ENCODE results near the gene COL18A1. TPM values are rescaled to one million over a fixed set of nuclear protein-coding genes. Genes with fewer than 3 reads are reported as not detected.

COL18A1 gene
- total RNA-seq, 1 donor from 2014 or later, result 535 TPM

DNA sequence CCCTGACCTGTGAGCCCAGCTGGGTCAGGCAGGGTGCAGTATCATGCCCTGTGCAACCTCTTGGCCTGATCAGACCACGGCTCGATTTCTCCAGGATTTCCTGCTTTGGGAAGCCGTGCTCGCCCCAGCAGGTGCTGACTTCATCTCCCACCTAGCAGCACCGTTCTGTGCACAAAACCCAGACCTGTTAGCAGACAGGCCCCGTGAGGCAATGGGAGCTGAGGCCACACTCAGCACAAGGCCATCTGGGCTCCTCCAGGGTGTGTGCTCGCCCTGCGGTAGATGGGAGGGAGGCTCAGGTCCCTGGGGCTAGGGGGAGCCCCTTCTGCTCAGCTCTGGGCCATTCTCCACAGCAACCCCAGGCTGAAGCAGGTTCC lies 107.6 kb downstream of the COL18A1 start:
- no peak for DNase-seq (ENCODE audit: low read depth)
- no peak overlapping the region for H3K4me3 ChIP-seq (ENCODE audit: low read depth, low read length)
- TF ChIP-seq, protein P1, sequence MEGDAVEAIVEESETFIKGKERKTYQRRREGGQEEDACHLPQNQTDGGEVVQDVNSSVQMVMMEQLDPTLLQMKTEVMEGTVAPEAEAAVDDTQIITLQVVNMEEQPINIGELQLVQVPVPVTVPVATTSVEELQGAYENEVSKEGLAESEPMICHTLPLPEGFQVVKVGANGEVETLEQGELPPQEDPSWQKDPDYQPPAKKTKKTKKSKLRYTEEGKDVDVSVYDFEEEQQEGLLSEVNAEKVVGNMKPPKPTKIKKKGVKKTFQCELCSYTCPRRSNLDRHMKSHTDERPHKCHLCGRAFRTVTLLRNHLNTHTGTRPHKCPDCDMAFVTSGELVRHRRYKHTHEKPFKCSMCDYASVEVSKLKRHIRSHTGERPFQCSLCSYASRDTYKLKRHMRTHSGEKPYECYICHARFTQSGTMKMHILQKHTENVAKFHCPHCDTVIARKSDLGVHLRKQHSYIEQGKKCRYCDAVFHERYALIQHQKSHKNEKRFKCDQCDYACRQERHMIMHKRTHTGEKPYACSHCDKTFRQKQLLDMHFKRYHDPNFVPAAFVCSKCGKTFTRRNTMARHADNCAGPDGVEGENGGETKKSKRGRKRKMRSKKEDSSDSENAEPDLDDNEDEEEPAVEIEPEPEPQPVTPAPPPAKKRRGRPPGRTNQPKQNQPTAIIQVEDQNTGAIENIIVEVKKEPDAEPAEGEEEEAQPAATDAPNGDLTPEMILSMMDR (conservative IDR thresholded peaks at IDR 0.05; ENCODE audit: low read depth, low read length), result no peak

DNA sequence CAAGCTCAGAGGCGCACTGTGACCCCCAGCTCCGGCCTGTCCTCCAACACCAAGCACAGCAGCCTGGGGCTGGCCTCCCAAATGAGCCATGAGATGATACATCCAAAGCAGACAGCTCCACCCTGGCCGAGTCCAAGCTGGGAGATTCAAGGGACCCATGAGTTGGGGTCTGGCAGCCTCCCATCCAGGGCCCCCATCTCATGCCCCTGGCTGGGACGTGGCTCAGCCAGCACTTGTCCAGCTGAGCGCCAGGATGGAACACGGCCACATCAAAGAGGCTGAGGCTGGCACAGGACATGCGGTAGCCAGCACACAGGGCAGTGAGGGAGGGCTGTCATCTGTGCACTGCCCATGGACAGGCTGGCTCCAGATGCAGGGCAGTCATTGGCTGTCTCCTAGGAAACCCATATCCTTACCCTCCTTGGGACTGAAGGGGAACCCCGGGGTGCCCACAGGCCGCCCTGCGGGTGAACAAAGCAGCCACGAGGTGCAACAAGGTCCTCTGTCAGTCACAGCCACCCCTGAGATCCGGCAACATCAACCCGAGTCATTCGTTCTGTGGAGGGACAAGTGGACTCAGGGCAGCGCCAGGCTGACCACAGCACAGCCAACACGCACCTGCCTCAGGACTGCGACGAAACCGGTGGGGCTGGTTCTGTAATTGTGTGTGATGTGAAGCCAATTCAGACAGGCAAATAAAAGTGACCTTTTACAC lies 108.2 kb downstream of the COL18A1 start:
- no peak overlapping the region for H3K4me3 ChIP-seq (ENCODE audit: low read depth, low read length)
- TF ChIP-seq, protein P1 (conservative IDR thresholded peaks at IDR 0.05; ENCODE audit: low read depth, low read length), result no peak
- DNase-seq (ENCODE audit: low read depth), result no peak

DNA sequence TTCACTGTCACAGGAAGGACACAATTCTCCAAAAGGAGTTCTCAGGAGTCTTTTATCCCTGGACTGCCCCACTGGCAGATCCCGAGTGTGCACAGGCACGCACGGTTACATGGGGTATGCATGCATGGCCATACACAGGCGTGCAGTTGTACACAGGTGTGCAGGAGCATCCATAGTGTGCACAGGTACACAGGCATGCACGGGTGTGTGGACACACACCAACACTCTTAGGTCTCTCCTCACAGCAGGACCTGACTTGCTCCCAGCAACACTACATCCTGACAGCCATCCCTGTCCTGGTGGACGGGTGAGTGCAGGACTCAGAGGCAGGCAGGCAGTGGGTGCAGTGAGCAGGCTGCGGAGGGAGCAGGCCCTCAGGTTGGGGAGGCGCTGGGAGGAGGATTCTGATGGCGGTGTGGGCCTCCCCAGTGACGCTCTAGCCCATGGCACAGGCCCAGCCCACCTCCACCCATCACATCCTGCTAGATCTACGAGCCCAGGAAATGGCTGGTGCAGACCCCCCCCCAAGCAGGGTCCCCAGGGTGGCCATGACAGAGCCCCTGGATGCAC lies 108.9 kb downstream of the COL18A1 start:
- DNase-seq (ENCODE audit: low read depth), result no peak
- no peak overlapping the region for H3K4me3 ChIP-seq (ENCODE audit: low read depth, low read length)
- TF ChIP-seq, protein P1 (conservative IDR thresholded peaks at IDR 0.05; ENCODE audit: low read depth, low read length), result no peak

DNA sequence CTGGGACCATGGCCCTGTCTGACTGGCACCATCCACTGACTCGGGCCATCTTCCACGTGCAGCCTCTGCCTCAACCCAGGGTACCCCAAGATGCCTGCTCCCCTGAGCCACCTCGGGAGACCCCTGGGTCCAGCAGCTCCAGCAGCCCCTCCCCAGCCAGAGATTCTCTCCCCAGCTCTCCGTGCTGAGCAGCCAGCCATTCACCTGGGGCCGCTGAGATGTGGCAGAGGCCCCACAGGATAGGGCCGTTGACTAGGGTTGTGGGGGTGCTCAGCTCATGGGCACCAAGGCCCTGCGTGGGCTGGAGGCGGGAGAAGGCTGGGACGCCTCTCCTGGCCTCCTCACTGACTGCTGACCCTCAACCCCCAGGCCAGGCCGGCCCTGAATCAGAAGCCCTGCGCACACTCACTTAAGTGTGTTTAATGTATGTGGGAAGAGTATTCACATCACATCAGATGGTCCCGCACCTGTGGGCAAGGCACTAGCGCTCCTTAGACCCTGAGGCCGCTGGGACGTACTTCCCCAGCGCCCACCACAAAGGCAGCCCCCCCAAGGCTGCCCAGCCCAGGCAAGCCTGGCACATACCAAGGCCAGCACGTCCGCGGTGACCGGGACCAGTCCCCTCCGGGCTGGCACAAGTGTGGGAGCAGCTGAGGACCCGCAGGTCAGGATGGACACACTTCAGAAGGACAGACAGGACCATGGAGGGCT lies 109.5 kb downstream of the COL18A1 start:
- TF ChIP-seq, protein P1 (conservative IDR thresholded peaks at IDR 0.05; ENCODE audit: low read depth, low read length), result no peak
- H3K4me3 ChIP-seq (ENCODE audit: low read depth, low read length), result no peak overlapping the region
- no peak for DNase-seq (ENCODE audit: low read depth)

DNA sequence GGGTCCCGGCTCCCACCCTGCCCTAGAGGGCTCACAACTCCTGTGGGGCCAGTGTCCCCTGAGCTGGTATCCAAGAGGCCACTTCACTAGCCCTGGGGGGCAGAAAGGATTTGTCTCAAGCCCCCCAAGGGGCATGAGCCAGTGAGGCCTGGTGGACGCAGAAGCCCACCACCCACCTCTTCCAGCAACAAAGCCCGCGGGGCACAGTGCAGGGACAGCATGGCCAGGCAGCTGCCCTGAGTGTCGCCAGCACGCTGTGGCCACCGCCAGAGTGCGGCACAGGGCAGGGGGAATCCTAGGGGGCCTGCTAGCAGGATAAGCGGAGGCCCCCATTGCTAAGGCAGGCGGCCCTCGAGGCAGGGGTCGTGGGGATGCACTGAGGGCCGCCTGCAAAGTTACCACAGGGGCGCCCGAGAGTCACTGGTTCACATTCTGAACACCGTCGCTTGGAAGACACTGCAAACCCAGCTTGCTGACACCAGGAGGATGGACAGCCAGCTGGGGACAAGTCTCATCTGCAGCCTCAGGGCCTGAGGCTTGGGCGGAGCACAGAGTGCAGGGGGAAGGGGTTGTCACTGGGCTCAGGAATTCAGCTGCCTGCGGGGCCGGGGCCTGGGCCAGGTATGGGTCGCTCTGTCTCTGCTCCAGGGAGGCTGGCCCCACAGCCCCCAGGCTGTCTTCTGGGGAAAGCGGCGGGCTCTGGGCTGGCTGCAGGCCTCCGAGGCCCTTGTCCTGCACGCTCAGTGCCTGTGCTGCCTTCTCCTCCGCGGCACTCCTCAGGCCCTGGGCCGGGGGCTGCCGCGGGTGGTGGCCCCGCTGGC lies 110.5 kb downstream of the COL18A1 start:
- no peak overlapping the region for H3K4me3 ChIP-seq (ENCODE audit: low read depth, low read length)
- TF ChIP-seq, protein P1 (conservative IDR thresholded peaks at IDR 0.05; ENCODE audit: low read depth, low read length), result no peak
- DNase-seq (ENCODE audit: low read depth), result no peak

DNA sequence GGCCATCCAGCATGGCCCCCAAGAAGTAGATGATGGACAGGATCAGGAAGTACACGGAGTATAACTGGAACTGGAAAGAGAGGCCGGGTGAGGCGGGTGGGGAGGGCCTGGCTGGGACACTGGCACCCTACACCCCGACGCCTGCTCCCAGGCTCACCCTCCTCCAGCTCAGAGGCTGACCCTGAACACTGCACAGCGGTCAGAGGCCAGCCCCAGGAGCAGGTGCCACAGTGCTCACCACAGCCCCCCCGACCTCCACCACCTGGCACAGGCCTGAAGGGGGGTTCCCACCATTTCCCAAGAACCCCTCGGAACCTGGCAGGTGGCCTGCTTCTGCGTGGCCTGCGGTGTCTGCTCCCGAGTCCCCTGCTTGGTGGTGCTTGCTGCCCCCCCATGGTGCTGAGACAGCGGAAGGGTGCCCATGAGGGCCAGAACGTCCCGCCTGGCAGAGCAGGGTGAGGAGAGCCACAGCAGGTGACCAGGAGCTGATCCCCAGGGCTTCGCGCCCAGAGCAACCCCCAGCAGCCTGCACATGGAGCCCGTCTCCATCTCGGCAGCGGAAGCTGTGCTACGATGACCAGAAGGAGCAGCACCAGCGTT lies 111.2 kb downstream of the COL18A1 start:
- no peak overlapping the region for H3K4me3 ChIP-seq (ENCODE audit: low read depth, low read length)
- no peak for DNase-seq (ENCODE audit: low read depth)
- TF ChIP-seq, protein P1 (conservative IDR thresholded peaks at IDR 0.05; ENCODE audit: low read depth, low read length), result no peak

Data from epithelial cell of proximal tubule (primary cell).